GM19468 (cell line): ENCODE measurements around the gene CD93.

Experiments
- ATAC-seq: cut with Tn5 transposase; IDR thresholded peaks from one replicate; pipeline ENCODE4 v1.9.1; 2021; ENCODE audit warnings: mild to moderate bottlenecking, moderate library complexity, moderate number of reproducible peaks; ENCODE audit not compliant: unreplicated experiment; ENCODE audit errors: extremely low read depth

Gene CD93, protein sequence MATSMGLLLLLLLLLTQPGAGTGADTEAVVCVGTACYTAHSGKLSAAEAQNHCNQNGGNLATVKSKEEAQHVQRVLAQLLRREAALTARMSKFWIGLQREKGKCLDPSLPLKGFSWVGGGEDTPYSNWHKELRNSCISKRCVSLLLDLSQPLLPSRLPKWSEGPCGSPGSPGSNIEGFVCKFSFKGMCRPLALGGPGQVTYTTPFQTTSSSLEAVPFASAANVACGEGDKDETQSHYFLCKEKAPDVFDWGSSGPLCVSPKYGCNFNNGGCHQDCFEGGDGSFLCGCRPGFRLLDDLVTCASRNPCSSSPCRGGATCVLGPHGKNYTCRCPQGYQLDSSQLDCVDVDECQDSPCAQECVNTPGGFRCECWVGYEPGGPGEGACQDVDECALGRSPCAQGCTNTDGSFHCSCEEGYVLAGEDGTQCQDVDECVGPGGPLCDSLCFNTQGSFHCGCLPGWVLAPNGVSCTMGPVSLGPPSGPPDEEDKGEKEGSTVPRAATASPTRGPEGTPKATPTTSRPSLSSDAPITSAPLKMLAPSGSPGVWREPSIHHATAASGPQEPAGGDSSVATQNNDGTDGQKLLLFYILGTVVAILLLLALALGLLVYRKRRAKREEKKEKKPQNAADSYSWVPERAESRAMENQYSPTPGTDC

DNA sequence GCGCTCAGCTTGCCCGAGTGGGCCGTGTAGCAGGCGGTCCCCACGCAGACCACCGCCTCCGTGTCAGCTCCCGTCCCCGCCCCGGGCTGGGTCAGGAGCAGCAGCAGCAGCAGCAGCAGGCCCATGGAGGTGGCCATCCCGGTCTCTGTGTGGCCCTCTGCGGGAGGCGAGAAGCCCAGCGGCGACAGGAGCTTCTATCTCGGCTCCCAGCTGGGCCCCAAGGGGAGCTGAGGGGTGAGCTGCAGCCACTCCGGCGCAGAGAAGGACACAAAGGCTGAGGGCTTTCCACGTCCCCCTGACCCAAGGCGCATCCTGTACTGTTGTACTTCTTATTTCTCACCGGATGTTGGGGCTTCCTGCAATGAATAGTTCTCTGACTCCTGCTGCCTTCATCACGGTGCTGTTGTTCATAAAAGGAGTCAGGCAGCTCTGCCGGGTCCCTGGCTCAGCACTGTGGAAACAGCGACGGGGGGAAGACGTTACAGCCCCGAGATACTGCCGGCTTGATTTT, at the start of gene CD93:
Gene CD93, minus strand, starts transcription at position 269 of the 511 bp plus-strand sequence. Its CDS starts 132 bp downstream, at position 137.
- ATAC-seq: no peak

DNA sequence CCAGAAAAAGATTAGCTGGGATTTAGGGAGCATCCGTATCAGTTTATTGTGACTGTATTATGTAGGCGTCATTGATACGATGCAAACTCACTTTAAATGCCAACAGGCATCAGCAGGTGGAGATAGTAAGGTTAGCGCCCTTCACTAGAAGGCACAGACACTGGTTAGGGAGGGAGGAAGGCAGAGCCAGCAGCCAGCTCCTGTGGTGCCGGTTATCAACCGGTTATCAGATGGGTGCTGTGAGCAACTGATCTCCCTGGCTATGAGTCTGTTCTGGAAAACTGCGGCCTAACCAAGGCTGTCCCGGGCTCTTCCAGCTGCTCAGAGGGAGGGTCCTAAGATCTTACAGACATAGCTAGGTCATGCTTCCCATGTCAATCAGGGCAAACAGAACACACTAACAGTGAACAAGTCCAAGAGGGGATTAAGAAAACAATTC, 47.5 kb upstream of the CD93 start:
- ATAC-seq: no peak

DNA sequence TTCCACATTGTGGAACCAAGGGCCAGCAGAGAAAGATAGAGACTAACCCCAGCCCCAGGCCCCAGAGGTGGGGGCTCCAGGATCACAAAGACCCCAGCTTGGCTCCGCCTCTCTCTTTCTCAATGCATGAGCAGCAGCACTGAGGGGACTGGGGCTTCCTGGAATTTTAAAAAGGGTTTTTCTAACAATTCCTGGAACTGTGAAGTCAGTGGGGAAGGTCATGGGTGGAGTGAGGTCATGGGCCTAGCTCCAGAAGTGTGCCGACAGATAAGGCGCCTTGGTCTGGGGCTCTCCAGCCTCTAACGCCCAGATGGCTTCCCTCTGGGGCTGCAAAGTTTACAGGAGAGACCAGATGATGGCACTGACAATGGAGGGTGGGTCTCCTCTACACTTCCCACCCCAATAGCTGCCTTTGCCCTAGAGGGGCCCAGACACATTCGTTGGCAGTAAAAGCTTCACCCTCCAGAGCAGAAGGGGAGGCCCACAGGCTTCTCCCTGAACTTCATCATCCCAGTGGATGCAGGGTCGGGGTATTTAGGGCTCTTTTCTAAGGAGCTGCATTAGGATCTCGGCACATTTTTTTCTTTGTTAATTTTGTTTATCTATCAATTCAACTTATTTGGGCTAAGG, 46.9 kb upstream of the CD93 start:
- ATAC-seq: no peak

DNA sequence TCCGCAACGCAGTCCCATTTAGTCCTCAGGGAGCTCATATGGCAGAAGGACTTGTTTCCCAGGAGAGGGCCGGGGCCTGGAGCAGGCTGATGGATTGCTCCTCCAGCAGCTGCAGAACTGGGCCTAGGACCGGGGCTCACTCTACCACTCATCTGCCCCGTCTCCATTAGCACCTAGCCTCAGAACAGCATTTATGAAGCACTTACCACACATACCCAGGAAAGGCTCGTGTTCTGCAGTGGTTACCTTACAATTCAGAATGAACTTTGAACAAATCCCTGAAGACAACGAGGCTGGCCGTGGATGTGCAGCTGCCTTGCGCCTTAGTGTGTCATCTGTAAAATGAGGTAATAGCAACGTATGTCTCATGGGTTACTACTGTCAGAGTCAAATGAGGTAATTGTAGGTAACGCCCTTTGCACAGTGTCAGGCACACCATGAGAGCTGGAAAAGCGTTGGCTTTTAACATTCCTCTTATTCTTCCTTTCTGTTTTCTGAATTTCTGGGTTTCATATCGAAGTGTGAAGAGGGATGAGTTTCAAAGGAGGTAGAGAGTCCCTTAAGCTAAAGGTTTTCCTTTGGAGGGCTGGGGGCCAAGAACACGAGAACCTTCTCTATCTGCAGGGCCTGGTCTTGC, 46.3 kb upstream of the CD93 start:
- ATAC-seq: no peak

DNA sequence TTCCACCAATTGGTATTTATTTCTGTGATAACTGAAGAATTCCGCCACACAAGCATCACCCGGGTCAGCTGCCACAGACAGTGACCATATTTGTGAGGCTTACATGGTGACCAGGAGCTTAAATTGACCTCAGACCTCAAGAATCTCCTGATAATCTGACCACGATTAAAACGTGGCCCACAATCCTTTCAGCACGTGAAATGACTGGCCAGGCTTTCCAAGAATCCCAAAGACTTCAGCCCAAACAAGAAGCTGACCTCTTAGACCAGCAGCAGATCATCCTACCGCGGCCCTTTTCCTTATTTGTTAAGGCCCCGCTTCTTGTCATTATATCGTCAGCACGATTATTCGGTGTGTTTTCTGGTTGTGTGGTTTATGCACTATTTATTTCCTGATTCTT, 45.6 kb upstream of the CD93 start:
- ATAC-seq: no peak

DNA sequence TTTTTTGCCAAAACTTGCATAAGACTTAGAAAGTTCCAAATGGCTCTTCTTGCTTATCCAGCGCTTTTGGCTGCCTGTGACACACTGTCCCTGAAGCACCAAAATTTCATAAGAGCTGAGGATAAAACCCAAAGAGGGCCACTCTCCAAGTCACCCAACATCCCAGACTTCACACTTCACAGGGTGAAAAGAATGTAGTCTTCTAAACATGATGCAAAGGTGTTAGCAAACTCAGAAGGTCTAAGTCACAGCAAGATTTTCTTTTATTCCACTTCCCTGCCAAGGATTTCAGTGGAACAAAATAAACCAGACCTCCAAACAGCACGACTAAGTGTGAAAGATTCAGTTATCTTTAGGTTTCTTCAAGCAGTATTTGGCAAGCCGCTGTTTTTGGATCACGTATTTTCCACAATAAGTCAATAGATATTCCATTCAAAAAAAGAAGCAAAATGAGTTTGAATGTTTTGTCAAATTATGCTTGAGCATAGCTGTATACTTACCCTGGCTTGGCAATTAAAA, 44.6 kb upstream of the CD93 start:
- no peak for ATAC-seq

DNA sequence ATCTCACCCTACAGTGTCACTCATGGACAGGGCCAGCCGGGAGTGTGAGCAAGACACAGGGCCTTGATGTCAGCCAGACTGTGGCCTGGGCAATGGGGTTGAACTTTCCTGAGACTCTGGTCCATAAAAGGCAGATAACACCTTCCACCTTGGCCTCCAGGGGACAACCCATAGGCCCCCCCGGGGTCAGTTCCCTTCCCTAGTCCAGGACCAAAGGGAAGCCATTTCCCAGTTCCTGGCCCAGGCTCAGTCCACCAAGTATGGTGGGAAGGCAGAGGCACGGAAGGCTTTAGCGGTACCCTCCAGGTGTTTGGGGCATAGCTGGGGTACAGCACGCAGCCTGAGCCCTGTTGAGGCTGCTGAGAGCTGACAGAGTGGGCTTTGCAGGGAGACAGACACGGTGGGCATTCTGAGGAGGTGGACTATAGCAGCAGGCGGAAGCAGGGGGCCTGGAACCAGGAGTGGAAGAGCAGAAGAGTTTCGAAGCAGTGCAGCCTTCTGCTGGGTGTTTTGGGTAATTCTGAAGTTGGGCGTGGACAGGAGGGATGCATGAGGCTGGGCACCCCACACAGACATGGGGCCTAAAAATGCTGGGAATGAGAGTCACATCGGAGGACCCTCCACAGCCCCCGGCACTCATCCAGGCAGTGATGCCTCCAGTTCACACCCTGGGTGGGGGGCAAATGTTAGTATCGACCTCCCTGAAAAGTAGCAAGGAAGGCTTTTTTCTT, 43.9 kb upstream of the CD93 start:
- ATAC-seq: no peak

DNA sequence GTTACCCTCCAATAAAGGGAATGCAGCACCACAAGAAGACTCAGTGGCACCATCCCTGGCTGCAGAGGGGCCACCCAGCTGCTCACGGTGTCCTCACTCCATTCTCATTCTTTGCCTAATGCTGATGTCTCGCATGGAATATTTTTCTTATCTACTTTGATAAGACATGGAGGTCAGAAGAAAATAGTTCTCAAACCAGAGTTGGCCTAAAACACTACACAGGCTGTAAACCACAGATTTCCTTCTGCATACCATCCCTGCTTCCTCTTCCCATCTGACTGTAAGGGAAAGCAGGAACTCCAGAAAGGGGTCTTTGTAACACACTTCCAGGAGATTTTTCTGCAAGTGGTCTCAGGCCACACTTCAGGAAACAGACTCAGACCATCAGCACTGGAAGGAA, 43.1 kb upstream of the CD93 start:
- ATAC-seq: no peak

DNA sequence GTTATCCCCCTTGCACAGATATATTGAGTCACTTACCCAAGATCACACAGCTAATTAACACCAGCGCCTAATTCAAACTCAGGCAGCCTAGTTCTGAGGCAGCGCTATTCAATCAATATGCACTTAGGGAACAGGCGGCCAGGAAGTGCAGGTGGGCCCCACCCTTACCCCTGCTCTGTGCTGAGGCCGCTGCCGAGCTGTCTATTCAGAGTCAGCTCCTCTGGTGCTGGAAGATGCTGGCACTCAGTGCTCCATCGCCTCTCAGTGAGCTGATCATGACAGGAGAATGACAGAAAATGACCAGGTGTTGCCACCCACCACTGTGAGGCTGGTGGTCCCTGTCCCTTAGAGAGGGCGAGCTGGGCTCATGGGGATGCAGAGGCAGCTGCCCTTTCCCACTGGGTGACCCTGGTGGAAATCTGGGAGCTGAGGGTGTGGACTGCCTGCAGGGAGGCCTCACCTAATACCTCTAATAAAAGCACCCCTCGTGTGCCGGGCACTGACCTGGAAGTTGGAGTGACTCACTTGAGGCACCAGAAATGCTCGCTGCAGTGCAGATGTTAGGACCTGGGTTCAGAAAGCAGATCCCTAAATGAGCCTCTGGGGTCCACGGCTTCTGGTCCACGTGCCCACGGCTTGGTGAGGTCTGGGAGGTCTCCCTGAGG, 42.5 kb upstream of the CD93 start:
- ATAC-seq: no peak

DNA sequence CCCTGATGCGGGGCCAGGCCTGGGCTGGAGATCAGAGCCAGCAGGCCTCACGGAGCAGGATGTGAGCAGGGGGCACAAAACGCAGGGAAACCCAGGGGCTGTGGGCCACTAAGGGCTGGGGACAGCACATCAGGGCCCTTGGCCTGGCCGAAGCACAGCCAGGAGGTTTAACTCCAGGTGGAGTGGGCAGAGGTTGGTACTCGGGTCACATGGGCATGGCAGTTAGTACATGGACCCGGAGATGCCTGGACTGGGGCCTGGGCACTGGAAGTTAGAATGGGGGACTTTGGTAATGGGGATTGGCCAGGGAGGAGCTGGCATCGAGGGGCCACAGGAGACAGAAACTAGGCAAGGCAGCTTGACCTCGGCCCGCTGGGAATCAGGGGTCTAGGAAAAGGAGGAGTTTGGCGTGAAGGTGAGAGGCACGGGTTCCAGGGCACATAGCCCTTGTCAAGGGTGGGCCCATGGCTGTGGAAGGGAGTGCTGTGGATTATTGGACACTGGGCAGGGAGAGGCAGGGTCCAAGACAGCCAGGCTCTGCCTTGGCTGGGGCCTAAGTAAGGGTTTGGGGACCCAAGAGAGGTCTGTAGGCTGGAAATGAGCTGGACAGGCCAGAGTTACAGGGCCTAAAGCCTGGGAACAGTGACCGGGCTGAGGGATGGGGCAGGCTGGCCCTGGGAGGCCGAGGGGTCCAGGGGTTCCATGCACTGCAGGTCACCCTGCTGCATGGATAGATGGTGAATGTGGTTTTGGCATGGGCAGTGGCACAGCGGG, 41.6 kb upstream of the CD93 start:
- ATAC-seq: no peak

DNA sequence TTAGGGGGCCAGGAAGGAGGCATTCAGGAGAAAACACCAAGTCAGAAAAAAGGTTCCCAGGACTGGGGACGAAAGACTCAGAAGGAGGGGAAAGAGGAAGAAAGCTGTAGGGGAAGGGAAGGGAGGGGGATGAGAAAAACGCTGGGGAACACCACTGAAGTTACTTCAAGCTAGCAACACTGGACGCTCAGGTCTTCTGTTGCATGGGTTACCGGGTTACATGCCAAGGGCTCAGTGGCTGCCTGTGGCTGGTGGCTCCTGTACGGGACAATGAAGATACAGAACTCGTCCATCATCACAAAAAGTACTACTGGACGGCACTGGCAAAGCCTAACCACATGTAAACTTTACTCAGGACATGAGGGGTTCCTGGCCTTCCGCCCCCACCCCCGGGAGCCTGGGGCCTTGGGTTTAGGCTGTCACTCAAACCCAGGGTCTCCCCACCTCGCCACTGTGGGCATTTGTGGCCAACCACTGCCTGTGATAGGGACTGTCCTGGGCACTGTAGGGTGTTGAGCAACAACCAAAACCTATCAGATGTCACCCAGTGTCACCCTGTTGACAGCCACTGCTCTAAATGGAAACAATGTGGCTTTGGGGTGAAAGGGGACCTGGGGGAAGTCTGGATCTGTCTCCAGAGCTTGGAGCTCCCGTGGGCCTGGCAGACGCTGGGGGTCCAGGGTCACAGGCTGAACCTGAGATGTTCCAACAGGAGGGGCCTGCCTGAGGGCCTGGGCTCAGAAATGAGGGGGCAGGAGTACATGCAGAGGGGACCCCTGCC, 40.3 kb upstream of the CD93 start:
- no peak for ATAC-seq

DNA sequence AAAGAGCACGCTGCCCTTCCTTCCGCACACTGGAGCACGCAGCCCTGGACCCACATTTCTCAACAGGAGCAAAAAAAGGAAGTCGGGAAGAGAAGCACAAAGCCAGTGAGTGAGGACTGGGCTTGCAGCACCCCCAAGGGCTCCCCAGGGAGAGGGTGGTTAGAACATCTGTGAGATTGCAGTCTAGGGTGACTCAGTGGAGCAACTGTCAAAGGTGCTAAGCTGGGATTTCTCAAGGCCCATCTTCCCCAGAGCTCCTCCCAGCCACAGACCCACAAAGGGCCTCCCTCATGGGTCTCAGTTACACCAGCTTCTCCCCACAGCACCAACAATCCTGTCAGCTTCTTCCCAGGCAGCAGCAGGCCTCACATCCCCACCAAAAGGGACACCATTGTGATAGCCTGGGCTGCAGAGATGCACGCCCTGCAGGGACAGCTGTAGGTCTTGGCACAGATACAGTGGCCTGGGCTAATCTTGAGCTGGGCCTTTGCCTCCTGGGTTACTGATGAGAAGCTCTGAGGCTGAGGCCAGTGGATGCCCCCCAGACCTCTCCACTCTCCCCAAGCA, 39.6 kb upstream of the CD93 start:
- no peak for ATAC-seq

DNA sequence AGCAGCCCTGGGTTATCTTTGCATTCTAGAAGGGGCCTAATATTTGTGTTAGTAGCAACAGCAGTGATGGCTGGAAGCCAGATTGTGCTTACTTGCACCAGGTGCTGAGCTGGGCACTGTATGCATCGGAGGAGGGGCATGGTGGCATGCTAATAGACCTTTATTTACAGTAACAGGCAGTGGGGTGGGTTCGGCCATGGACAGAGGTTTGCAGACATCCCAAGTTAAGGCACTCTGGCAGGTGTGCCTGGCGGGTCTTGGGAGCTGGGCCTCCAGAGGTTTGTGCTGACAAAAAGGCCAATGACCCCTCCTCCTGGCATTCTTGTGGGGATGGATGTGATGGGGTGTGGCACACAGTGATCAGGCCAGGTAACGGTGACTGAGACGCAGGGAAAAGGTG, 39.0 kb upstream of the CD93 start:
- ATAC-seq: no peak

DNA sequence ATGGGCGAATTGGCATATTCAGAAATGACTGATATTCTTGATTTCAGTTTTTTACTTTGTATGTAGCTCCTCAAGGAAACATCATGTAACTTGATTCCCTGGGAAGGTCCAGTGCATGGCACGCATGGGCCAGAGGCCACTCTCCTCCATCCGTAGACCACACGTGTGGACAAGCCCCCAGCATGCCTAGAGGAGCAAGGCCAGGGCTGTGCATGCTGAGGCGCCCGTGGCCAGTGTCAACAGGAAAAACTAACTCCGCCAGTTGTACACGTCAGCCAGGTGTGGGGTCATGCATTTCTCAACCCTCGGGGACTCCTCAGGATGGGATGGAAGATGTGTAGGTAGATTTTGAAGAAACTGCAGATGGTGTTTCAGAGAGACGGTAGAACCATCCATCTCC, 37.8 kb upstream of the CD93 start:
- no peak for ATAC-seq

DNA sequence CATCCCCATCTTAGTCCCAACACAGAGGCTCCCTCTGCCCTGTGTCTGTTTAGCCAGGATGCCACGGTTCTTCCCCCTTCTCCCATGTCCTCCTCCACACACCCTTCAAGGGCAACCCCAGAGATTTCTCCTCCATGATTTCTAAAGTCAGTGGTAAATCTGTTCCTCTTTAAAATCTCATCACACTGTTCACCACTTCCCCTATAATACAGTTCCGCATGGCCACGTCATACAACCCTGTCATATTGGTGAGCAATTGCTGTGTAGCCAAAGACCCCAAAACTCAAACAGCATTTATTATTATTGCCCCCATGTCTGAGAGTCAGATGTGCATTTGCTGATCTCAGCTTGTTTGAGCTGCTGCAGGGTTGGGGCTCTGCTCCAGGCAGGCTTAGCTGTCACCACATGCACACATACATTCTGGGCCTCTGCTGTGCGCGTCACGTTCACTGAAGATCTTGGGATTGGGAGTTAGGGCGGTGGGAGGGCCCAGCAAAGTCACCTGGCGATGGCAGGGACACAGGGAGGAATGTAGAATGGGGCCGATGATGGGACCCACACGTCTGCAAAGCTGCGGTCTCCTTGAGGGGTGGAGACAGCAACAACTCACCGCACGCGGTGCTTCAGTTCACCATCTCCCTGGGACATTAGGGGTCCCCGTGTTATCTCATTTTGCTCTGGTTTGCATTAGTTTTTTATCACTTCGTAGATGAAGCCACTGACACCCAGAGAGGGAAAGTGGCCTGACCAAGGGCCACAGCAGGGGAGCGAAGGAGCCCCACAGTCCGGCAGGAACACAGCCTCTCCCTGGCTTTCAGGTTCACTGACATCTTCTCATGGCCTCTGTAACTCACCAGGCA, 36.9 kb upstream of the CD93 start:
- no peak for ATAC-seq

DNA sequence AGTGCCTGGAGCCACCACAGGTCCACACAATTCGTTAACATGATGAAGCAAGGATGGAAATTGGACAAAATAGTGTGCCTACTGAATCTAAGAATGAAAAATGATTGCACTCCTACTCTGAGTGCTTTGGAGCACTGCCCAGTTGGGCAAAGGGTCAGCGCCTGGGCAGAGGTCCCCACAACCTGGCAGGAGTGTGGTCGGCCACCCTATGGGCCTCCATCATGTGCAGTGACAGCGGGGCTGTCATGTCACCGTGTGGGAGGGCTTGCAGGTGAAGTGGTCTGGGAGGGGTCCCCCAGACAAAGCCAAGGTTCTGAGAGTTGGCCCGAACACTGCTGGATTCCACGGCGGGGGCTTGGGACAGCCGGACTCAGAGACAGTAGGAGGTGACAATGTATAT, 36.2 kb upstream of the CD93 start:
- no peak for ATAC-seq
